ENCODE data around the gene SEPTIN1. TPM values are rescaled to one million over a fixed set of nuclear protein-coding genes. Genes with fewer than 3 reads are reported as not detected.

SEPTIN1 gene
- total and polyA plus RNA-seq, 12 donors = 0.11 to 19.8 (median 2.8) TPM; not detected in 1

DNA sequence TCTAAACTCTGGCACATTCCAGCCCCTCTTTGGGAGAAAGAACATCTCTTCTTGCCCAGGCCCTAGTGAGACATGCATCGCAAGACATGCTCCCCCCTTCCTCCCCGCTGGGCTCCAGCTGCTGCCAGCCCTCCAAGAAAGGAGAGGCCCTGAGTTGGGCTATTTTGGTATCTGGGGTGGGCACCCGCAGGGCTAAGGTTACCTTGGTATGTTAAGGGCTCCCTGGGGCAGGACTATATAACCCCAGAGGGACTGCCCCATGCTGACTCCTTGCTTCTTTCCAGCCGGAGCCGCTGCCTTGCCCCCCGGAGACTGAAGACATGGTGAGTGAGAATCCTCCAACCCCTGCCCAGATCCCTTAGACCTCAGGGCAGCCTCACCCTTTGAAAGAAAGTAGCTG is 7.8 kb downstream of the SEPTIN1 start, which contains the start of gene MYL11:
Gene MYL11 (plus strand): TSS at position 265 of the 400 bp plus-strand sequence. CDS start 56 bp downstream, at position 321.
- DNase-seq = no peak
- 81 to 100% (median 88%) methylated on average over 6 of the region's 6 CpGs for WGBS, 4 donors
- Histone ChIP-seq H3K27ac (no peak within 1 kb of the TSS), H3K9me3 (replicated peaks in 1 of 3) (no peaks in the 10 kb centered on the region), H3K27me3 (no peaks in the 10 kb centered on the region), H3K4me1 (replicated peaks in 1 of 2) (peaks cover 16 to 21% of the 10 kb centered on the region in 2 donors), H3K36me3 (replicated peaks in 1 of 2) (no peaks in the 10 kb centered on the region), H3K4me3 (no peak within 1 kb of the TSS)
- intact Hi-C loops (cut with DNase I) = no loop called here
- no peak for TF ChIP-seq POLR2A (IDR thresholded peaks at IDR 0.05)
- TF ChIP-seq, protein P1, sequence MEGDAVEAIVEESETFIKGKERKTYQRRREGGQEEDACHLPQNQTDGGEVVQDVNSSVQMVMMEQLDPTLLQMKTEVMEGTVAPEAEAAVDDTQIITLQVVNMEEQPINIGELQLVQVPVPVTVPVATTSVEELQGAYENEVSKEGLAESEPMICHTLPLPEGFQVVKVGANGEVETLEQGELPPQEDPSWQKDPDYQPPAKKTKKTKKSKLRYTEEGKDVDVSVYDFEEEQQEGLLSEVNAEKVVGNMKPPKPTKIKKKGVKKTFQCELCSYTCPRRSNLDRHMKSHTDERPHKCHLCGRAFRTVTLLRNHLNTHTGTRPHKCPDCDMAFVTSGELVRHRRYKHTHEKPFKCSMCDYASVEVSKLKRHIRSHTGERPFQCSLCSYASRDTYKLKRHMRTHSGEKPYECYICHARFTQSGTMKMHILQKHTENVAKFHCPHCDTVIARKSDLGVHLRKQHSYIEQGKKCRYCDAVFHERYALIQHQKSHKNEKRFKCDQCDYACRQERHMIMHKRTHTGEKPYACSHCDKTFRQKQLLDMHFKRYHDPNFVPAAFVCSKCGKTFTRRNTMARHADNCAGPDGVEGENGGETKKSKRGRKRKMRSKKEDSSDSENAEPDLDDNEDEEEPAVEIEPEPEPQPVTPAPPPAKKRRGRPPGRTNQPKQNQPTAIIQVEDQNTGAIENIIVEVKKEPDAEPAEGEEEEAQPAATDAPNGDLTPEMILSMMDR (IDR thresholded peaks at IDR 0.05) = no peak

DNA sequence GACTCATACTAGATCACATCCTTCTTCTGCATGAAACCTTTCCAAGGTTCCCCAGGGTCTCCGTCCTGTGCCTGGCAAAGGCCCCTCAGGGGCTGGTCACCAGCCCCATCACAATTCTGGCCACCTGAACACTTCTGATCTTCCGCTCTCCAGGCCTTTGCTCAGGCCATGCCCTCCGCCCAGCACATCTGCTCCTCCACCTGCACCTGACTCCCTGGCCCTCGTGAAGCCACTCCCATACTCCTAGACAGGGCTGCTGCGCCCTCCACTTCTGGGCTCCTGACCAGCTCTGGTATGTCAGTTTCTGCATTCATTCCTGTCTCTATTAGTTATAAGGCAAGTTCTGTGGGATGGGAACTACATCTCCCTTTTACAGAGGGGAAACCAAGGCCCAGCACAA is 9.6 kb downstream of the SEPTIN1 start:
- Histone ChIP-seq H3K36me3 (replicated peaks in 1 of 2) (no peaks in the 10 kb centered on the region), H3K9me3 (replicated peaks in 1 of 3) (no peaks in the 10 kb centered on the region), H3K27me3 (no peaks in the 10 kb centered on the region), H3K4me3 (no peak overlapping the region), H3K27ac (no peak overlapping the region), H3K4me1 (replicated peaks in 1 of 2) (peaks cover 24% of the 10 kb centered on the region in 2 donors)
- intact Hi-C loops (cut with DNase I) = no loop called here
- TF ChIP-seq, protein P1 (IDR thresholded peaks at IDR 0.05) = no peak
- TF ChIP-seq POLR2A (IDR thresholded peaks at IDR 0.05) = no peak
- no peak for DNase-seq
- WGBS, 4 donors = 88 to 98% (median 92%) methylated on average over 5 of the region's 5 CpGs

DNA sequence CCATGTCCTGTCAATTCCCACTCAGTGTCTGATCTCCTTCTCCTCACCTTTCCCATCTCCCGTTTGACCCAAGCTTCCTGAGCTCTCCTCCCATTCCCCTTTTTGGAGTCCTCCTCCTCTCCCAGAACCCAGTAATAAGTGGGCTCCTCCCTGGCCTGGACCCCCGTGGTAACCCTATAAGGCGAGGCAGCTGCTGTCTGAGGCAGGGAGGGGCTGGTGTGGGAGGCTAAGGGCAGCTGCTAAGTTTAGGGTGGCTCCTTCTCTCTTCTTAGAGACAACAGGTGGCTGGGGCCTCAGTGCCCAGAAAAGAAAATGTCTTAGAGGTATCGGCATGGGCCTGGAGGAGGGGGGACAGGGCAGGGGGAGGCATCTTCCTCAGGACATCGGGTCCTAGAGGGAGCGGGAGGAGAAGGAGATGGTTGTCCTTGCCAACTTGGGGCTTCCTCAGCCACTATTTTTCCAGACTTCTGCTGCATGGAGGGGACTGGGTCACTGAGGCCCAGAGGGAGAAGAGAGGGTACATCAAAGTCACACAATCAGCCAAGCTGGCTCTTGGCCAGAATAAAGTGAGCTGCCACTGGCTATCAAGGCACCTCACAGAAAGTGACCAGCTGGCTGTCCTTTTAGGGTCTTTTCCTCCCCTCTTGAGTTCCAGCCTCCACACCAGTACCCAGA is 10.2 kb downstream of the SEPTIN1 start:
- DNase-seq = peak in 1 of 7 donors; percentile 63
- Histone ChIP-seq H3K4me3 (no peak overlapping the region), H3K27me3 (no peaks in the 10 kb centered on the region), H3K4me1 (replicated peaks in 1 of 2) (peaks cover 23 to 24% of the 10 kb centered on the region in 2 donors), H3K9me3 (replicated peaks in 1 of 3) (no peaks in the 10 kb centered on the region), H3K36me3 (replicated peaks in 1 of 2) (no peaks in the 10 kb centered on the region), H3K27ac (no peak overlapping the region)
- intact Hi-C loops (cut with DNase I) = no loop called here
- WGBS, 4 donors = 73 to 81% (median 75%) methylated on average over 6 of the region's 6 CpGs
- TF ChIP-seq, protein P1 (IDR thresholded peaks at IDR 0.05) = no peak
- TF ChIP-seq POLR2A (IDR thresholded peaks at IDR 0.05) = no peak

DNA sequence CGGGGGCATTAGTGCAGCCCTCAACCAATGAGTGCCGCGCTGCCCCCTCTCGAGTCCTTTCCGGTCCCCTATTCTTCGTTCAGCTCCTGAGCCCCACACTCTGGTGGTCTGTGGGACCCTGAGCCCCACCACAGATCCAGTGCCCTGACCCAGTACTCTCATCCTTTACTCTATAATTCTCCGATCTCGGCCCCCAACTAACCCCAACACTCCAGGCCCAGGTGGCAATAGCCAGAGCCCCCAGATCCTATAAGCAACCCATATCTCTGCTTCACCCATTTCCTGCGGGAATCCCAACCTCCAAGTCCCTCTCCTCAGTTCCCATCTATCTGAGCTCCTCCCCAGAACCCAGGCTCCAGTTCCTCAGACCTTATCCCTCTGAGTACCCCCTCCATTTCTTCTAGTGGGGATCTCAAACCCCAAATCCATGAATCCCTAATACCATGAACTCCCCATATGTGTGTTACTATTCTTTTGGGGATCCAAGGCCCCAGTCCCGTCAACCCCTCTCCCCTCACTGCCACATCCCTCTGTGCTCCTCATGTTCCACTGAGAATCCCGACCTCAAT is 11.0 kb downstream of the SEPTIN1 start:
- Histone ChIP-seq H3K9me3 (replicated peaks in 1 of 3) (no peaks in the 10 kb centered on the region), H3K4me1 (replicated peaks in 1 of 2) (peaks cover 23 to 31% of the 10 kb centered on the region in 2 donors), H3K4me3 (peak overlapping the region in 2 of 4 donors; percentile 11 to 50), H3K36me3 (replicated peaks in 1 of 2) (peaks cover 0 to 3% of the 10 kb centered on the region in 2 donors), H3K27ac (peak overlapping the region in 4 of 5 donors; percentile 54 to 92 (median 77)), H3K27me3 (no peaks in the 10 kb centered on the region)
- no peak for DNase-seq
- 20 to 30% (median 22%) methylated on average over 7 to 11 of the region's 11 CpGs for WGBS, 4 donors
- intact Hi-C loops (cut with DNase I) = no loop called here
- no peak for TF ChIP-seq POLR2A (IDR thresholded peaks at IDR 0.05)
- TF ChIP-seq, protein P1 (IDR thresholded peaks at IDR 0.05) = no peak
